OCI-LY1 (cell line): ENCODE measurements around the gene HIRA.
"Not testable (repeated sequence)": the region's sequence is repeated elsewhere in the genome, so short reads cannot be mapped to it uniquely, and the experiment has no call there.

Experiments used
- H2AFZ ChIP-seq: fragments of 200-600 bp; sonication (generic), shearing (Covaris generic); 2 replicates; pipeline ENCODE4 v1.6.0; 2014; ENCODE audit warnings: antibody characterized with exemption, mild to moderate bottlenecking, low read length
- H3F3A ChIP-seq: fragments of 200-600 bp; sonication (generic), shearing (Covaris generic); 2 replicates; pipeline ENCODE4 v1.6.0; 2014; ENCODE audit warnings: mild to moderate bottlenecking, antibody characterized with exemption, low read length, moderate library complexity; ENCODE audit not compliant: insufficient read depth
- H3K27ac ChIP-seq: fragments of 200-600 bp; sonication (generic); 2 replicates; pipeline ENCODE4 v1.5.1; 2014; ENCODE audit warnings: low read length, mixed run types, mild to moderate bottlenecking, low read depth; ENCODE audit not compliant: poor library complexity, severe bottlenecking
- H3K27me3 ChIP-seq: fragments of 200-600 bp; sonication (generic); 2 replicates; pipeline ENCODE4 v1.6.0; 2014; ENCODE audit warnings: antibody characterized with exemption, mild to moderate bottlenecking, low read length, moderate library complexity; ENCODE audit not compliant: insufficient read depth
- H3K36me3 ChIP-seq: fragments of 200-600 bp; sonication (generic); 2 replicates; pipeline ENCODE4 v1.6.1; 2014; ENCODE audit warnings: mild to moderate bottlenecking, antibody characterized with exemption, low read length, moderate library complexity, mixed read lengths; ENCODE audit not compliant: insufficient read depth
- H3K4me1 ChIP-seq: fragments of 200-600 bp; sonication (generic); 2 replicates; pipeline ENCODE4 v1.5.1; 2014; ENCODE audit warnings: mild to moderate bottlenecking, low read length, moderate library complexity; ENCODE audit not compliant: insufficient read depth, severe bottlenecking
- H3K4me2 ChIP-seq: fragments of 200-600 bp; sonication (generic), shearing (Covaris generic); 2 replicates; pipeline ENCODE4 v1.6.1; 2014; ENCODE audit warnings: low read length
- H3K4me3 ChIP-seq: fragments of 200-600 bp; sonication (generic); 2 replicates; pipeline ENCODE4 v1.5.1; 2014; ENCODE audit warnings: low read length, low read depth, mild to moderate bottlenecking, mixed read lengths; ENCODE audit not compliant: poor library complexity, severe bottlenecking
- H3K79me2 ChIP-seq: fragments of 200-600 bp; shearing (Covaris generic); 2 replicates; pipeline ENCODE4 v1.6.1; 2016; ENCODE audit warnings: mixed run types, low read length, mixed read lengths; ENCODE audit not compliant: insufficient read depth
- H3K9ac ChIP-seq: fragments of 200-600 bp; sonication (generic), shearing (Covaris generic); 2 replicates; pipeline ENCODE4 v1.6.1; 2014; ENCODE audit warnings: mild to moderate bottlenecking, low read length, mixed read lengths
- H3K9me2 ChIP-seq: fragments of 200-600 bp; sonication (generic), shearing (Covaris generic); 2 replicates; pipeline ENCODE4 v1.6.1; 2014; ENCODE audit warnings: low read depth, mild to moderate bottlenecking, low read length, mixed read lengths
- H3K9me3 ChIP-seq: fragments of 200-600 bp; shearing (Covaris generic); 2 replicates; pipeline ENCODE4 v1.6.1; 2014; ENCODE audit warnings: low read length, mixed read lengths
- H4K20me1 ChIP-seq: fragments of 200-600 bp; sonication (generic), shearing (Covaris generic); 2 replicates; pipeline ENCODE4 v1.6.0; 2016; ENCODE audit warnings: mild to moderate bottlenecking, low read length; ENCODE audit not compliant: insufficient read depth
- CTCF ChIP-seq: fragments of 200-600 bp; sonication (generic), shearing (Covaris generic); IDR thresholded peaks from 2 replicates; pipeline ENCODE4 v1.5.1; 2017; ENCODE audit warnings: mild to moderate bottlenecking, antibody characterized with exemption, low read length, moderate library complexity, mixed read lengths
- EZH2 ChIP-seq: fragments of 200-600 bp; sonication (generic), shearing (Covaris generic); IDR thresholded peaks from 2 replicates; pipeline ENCODE4 v1.8.0; 2017; ENCODE audit warnings: borderline replicate concordance, mixed run types, mild to moderate bottlenecking, antibody characterized with exemption, low read length, moderate library complexity, mixed read lengths

Gene HIRA

GRCh38 chr22:19330865-19331418 lies 100.6 kb downstream of the HIRA start:
- H3K9ac ChIP-seq, result no peak overlapping the region
- H2AFZ ChIP-seq, result no peak overlapping the region
- no peak overlapping the region for H3K27ac ChIP-seq
- no peaks in the 10 kb centered on the region for H3K27me3 ChIP-seq
- peaks cover 65% of the 10 kb centered on the region for H3K36me3 ChIP-seq
- no peaks in the 10 kb centered on the region for H3F3A ChIP-seq
- no peaks in the 10 kb centered on the region for H3K79me2 ChIP-seq
- no peak overlapping the region for H3K4me2 ChIP-seq
- H3K4me3 ChIP-seq, result no peak overlapping the region
- H4K20me1 ChIP-seq, result no peaks in the 10 kb centered on the region
- no peaks in the 10 kb centered on the region; the same call in 1 of the 2 replicates for H3K9me3 ChIP-seq
- no peak for TF ChIP-seq CTCF
- TF ChIP-seq EZH2, result no peak
- no peaks in the 10 kb centered on the region for H3K9me2 ChIP-seq
- no peaks in the 10 kb centered on the region for H3K4me1 ChIP-seq

- not testable (repeated sequence) for H3K4me2 ChIP-seq, H3F3A ChIP-seq, H3K79me2 ChIP-seq, H3K9me3 ChIP-seq, H3K9ac ChIP-seq, H3K4me3 ChIP-seq, H4K20me1 ChIP-seq, H2AFZ ChIP-seq, H3K9me2 ChIP-seq, H3K27ac ChIP-seq, H3K27me3 ChIP-seq, H3K4me1 ChIP-seq
- H3K36me3 ChIP-seq, result peaks cover 58% of the 10 kb centered on the region
Observed at GRCh38 chr22:19330205-19330604, 101.3 kb downstream of the HIRA start.

- no peaks in the 10 kb centered on the region for H3F3A ChIP-seq
- peaks cover 51% of the 10 kb centered on the region for H3K36me3 ChIP-seq
- H3K9me3 ChIP-seq, result no peaks in the 10 kb centered on the region
- H3K27ac ChIP-seq, result no peak overlapping the region
- no peaks in the 10 kb centered on the region for H3K27me3 ChIP-seq
- no peaks in the 10 kb centered on the region for H4K20me1 ChIP-seq
- no peak overlapping the region for H2AFZ ChIP-seq
- no peak overlapping the region for H3K4me3 ChIP-seq
- H3K79me2 ChIP-seq, result no peaks in the 10 kb centered on the region
- TF ChIP-seq EZH2 (no peak), CTCF (no peak)
- no peaks in the 10 kb centered on the region for H3K4me1 ChIP-seq
- no peak overlapping the region for H3K4me2 ChIP-seq
- no peaks in the 10 kb centered on the region for H3K9me2 ChIP-seq
- no peak overlapping the region for H3K9ac ChIP-seq
Observed at GRCh38 chr22:19329454-19329853, 102.1 kb downstream of the HIRA start.

GRCh38 chr22:19325296-19325948 lies 106.1 kb downstream of the HIRA start:
- no peaks in the 10 kb centered on the region for H3K4me1 ChIP-seq
- no peaks in the 10 kb centered on the region for H3K27me3 ChIP-seq
- H3K9ac ChIP-seq, result no peak overlapping the region
- TF ChIP-seq CTCF (no peak), EZH2 (no peak)
- no peak overlapping the region for H3K4me3 ChIP-seq
- H3K36me3 ChIP-seq, result peaks cover 17% of the 10 kb centered on the region
- H4K20me1 ChIP-seq, result no peaks in the 10 kb centered on the region
- no peaks in the 10 kb centered on the region for H3K9me3 ChIP-seq
- no peak overlapping the region for H3K27ac ChIP-seq
- H2AFZ ChIP-seq, result no peak overlapping the region
- no peaks in the 10 kb centered on the region for H3K9me2 ChIP-seq
- H3K4me2 ChIP-seq, result no peak overlapping the region
- no peaks in the 10 kb centered on the region for H3K79me2 ChIP-seq
- no peaks in the 10 kb centered on the region for H3F3A ChIP-seq

- H3K79me2 ChIP-seq, H4K20me1 ChIP-seq, H3K4me1 ChIP-seq, H3K4me3 ChIP-seq, H3K36me3 ChIP-seq, H3F3A ChIP-seq, H3K27ac ChIP-seq, H3K9me3 ChIP-seq, H3K27me3 ChIP-seq, H3K9ac ChIP-seq, H3K4me2 ChIP-seq, H3K9me2 ChIP-seq, H2AFZ ChIP-seq: not testable (repeated sequence)
Observed at GRCh38 chr22:19323420-19323819, 108.1 kb downstream of the HIRA start.
